HCT116 (cell line): ENCODE results near the gene NDUFS7. TPM values are rescaled to one million over a fixed set of nuclear protein-coding genes. Genes with fewer than 3 reads are reported as not detected.

Experiments used
- ATAC-seq: fragments of 200-7000 bp; cut with Tn5 transposase; 2 replicates; pipeline ENCODE4 v1.9.1; 2020; ENCODE audit warnings: mild to moderate bottlenecking, moderate library complexity
- BruUV-seq: library from RNA; stranded (reverse); fragments of 400-500 nt; replicated peaks from 2 replicates; lab custom pipeline; 2021; lab: Mats Ljungman, UMichigan
- CTCF ChIA-PET: fragments of 300-600 bp; sonication (Branson Sonifier 250); formaldehyde crosslinking; loops from one replicate; lab custom pipeline; 2021; ENCODE audit warnings: antibody characterized with exemption; lab: Charles Lee
- POLR2A ChIA-PET: fragments of 300-600, 350-600 bp; sonication (Branson Sonifier 250); formaldehyde crosslinking; loops from one replicate; lab custom pipeline; 2021; ENCODE audit warnings: antibody characterized with exemption; lab: Charles Lee
- RAD21 ChIA-PET, 2 experiments: fragments of 300-600 bp; sonication (Branson Sonifier 250); formaldehyde crosslinking; loops; one replicate each; lab custom pipeline; 2023; ENCODE audit warnings: low total read pairs in 2 of 2; ENCODE audit not compliant: uncharacterized antibody in 2 of 2, unreplicated experiment in 2 of 2, low non-redundant PET in 1 of 2; lab: Charles Lee
- DNase-seq: peaks from one replicate; pipeline ENCODE4 v3.0.0-alpha.2; 2010; ENCODE audit warnings: low read depth, low spot score
- H2AFZ ChIP-seq: fragments of 200-600 bp; shearing (Covaris generic), sonication (generic); 2 replicates; pipeline ENCODE4 v1.6.1; 2017; ENCODE audit warnings: low read depth, mixed run types, mixed read lengths, antibody characterized with exemption, low read length; ENCODE audit not compliant: poor library complexity, severe bottlenecking
- H3K27ac ChIP-seq: 2 replicates; pipeline ENCODE4 v1.5.1; 2012; ENCODE audit warnings: low read depth, low read length
- H3K27me3 ChIP-seq: fragments of 200-600 bp; sonication (generic); 2 replicates; pipeline ENCODE4 v1.6.1; 2016; ENCODE audit warnings: mixed run types, low read length, mixed read lengths; ENCODE audit not compliant: insufficient read depth
- H3K36me3 ChIP-seq, 2 experiments: fragments of 200-500 bp in 1 of 2; fragments of 200-600 bp in 1 of 2; sonication (Bioruptor generic) in 1 of 2; sonication (generic) in 1 of 2; 2 replicates each; pipeline versions ENCODE4 v1.5.1 to v1.6.1; 2014 to 2016; ENCODE audit warnings: low read length in 2 of 2, inconsistent platforms in 1 of 2, mixed read lengths in 1 of 2, mixed run types in 1 of 2; ENCODE audit not compliant: insufficient read depth in 2 of 2, control insufficient read depth in 1 of 2
- H3K4me1 ChIP-seq, 2 experiments: fragments of 200-600 bp in 1 of 2; sonication (generic) in 1 of 2; 2 replicates each; pipeline versions ENCODE4 v1.5.1 to v1.6.1; 2012 to 2017; ENCODE audit warnings: low read length in 2 of 2, inconsistent platforms in 1 of 2, mild to moderate bottlenecking in 1 of 2, mixed read lengths in 1 of 2, mixed run types in 1 of 2, moderate library complexity in 1 of 2; ENCODE audit not compliant: insufficient read depth in 2 of 2, control insufficient read depth in 1 of 2
- H3K4me2 ChIP-seq: fragments of 200-600 bp; sonication (generic); 2 replicates; pipeline ENCODE4 v1.6.1; 2017; ENCODE audit warnings: mixed run types, low read length, mixed read lengths
- H3K4me3 ChIP-seq, 2 experiments: fragments of 200-600 bp in 1 of 2; sonication (generic) in 1 of 2; replicated peaks in 1 of 2; 2 replicates each; pipeline ENCODE4 v1.5.1; 2011 to 2016; ENCODE audit warnings: low read length in 2 of 2, control low read depth in 1 of 2, low read depth in 1 of 2, mild to moderate bottlenecking in 1 of 2, mixed read lengths in 1 of 2, mixed run types in 1 of 2
- H3K79me2 ChIP-seq: fragments of 200-600 bp; sonication (generic); 2 replicates; pipeline ENCODE4 v1.6.1; 2017; ENCODE audit warnings: mild to moderate bottlenecking, mixed run types, low read length, moderate library complexity, mixed read lengths; ENCODE audit not compliant: insufficient read depth
- H3K9ac ChIP-seq: fragments of 200-600 bp; sonication (generic); 2 replicates; pipeline ENCODE4 v1.6.1; 2016; ENCODE audit warnings: low read length, mixed read lengths
- H3K9me2 ChIP-seq: fragments of 200-600 bp; sonication (generic), shearing (Covaris generic); 2 replicates; pipeline ENCODE4 v1.6.1; 2017; ENCODE audit warnings: mixed run types, mild to moderate bottlenecking, moderate library complexity; ENCODE audit not compliant: insufficient read depth
- H3K9me3 ChIP-seq, 2 experiments: fragments of 200-500 bp in 1 of 2; fragments of 200-600 bp in 1 of 2; sonication (Bioruptor generic) in 1 of 2; sonication (generic) in 1 of 2; 2 replicates each; pipeline ENCODE4 v1.6.1; 2014 to 2017; ENCODE audit warnings: low read length in 2 of 2, mixed read lengths in 2 of 2, inconsistent platforms in 1 of 2, low read depth in 1 of 2, mild to moderate bottlenecking in 1 of 2, mixed run types in 1 of 2, moderate library complexity in 1 of 2; ENCODE audit not compliant: control insufficient read depth in 1 of 2, insufficient read depth in 1 of 2
- H4K20me1 ChIP-seq: fragments of 200-600 bp; sonication (generic), shearing (Covaris generic); 2 replicates; pipeline ENCODE4 v1.6.1; 2017; ENCODE audit warnings: mixed run types, mild to moderate bottlenecking, moderate library complexity; ENCODE audit not compliant: insufficient read depth
- CEBPB ChIP-seq: IDR thresholded peaks from 2 replicates; pipeline ENCODE4 v1.6.1; 2012; ENCODE audit warnings: low read depth
- CTCF ChIP-seq, 3 experiments: fragments of 200-600 bp in 1 of 3; sonication (generic) in 1 of 3; IDR thresholded peaks in 2 of 3; conservative IDR thresholded peaks in 1 of 3; 2 replicates each; pipeline ENCODE4 v1.5.1; 2012 to 2017; ENCODE audit warnings: low read depth in 2 of 3, low read length in 2 of 3, antibody characterized with exemption in 1 of 3, borderline replicate concordance in 1 of 3, control low read depth in 1 of 3, mild to moderate bottlenecking in 1 of 3, mixed read lengths in 1 of 3, mixed run types in 1 of 3, moderate library complexity in 1 of 3; ENCODE audit not compliant: insufficient read depth in 1 of 3
- EZH2 ChIP-seq: fragments of 200-600 bp; sonication (generic); IDR thresholded peaks from 2 replicates; pipeline ENCODE4 v1.6.1; 2017; ENCODE audit warnings: antibody characterized with exemption, mixed run types
- FOSL1 ChIP-seq: IDR thresholded peaks from 2 replicates; pipeline ENCODE4 v1.6.1; 2012; ENCODE audit warnings: low read depth
- POLR2A ChIP-seq: IDR thresholded peaks from 2 replicates; pipeline ENCODE4 v1.7.0; 2011; ENCODE audit warnings: borderline replicate concordance; ENCODE audit not compliant: insufficient read depth, insufficient read length; ENCODE audit errors: extremely low read depth
- SIN3A ChIP-seq: IDR thresholded peaks from 2 replicates; pipeline ENCODE4 v1.6.1; 2012; ENCODE audit warnings: low read depth
- SRF ChIP-seq: IDR thresholded peaks from 2 replicates; pipeline ENCODE4 v1.6.1; 2012; ENCODE audit warnings: low read depth
- TCF7L2 ChIP-seq: IDR thresholded peaks from 2 replicates; pipeline ENCODE4 v1.7.0; 2011; ENCODE audit warnings: borderline replicate concordance, inconsistent platforms; ENCODE audit not compliant: insufficient read depth, insufficient read length; ENCODE audit errors: extremely low read depth
- YY1 ChIP-seq: IDR thresholded peaks from 2 replicates; pipeline ENCODE4 v1.6.1; 2011; ENCODE audit warnings: low read length, low read depth, moderate library complexity, mild to moderate bottlenecking; ENCODE audit not compliant: insufficient replicate concordance; ENCODE audit errors: extremely low read depth
- ZNF274 ChIP-seq: fragments of 200-500 bp; sonication (Bioruptor generic); IDR thresholded peaks from 2 replicates; pipeline ENCODE4 v1.6.1; 2014; ENCODE audit warnings: mild to moderate bottlenecking, low read depth, low read length, inconsistent platforms
- intact Hi-C: fragments of 100-400 bp; cut with micrococcal nuclease; formaldehyde crosslinking; loops from 2 replicates; pipeline ENCODE4 v1.10.0; 2022
- total RNA-seq: library from RNA; stranded (reverse); gene quantifications from one replicate; pipeline ENCODE4 v1.2.1, GENCODE V29; 2021; ENCODE audit not compliant: unreplicated experiment
- TF ChIP-seq, protein P1 (sequence below): IDR thresholded peaks from 2 replicates; pipeline ENCODE4 v1.6.1; 2012

NDUFS7 gene
- total RNA-seq, 1 experiment from 2014 or later: 114 TPM

DNA sequence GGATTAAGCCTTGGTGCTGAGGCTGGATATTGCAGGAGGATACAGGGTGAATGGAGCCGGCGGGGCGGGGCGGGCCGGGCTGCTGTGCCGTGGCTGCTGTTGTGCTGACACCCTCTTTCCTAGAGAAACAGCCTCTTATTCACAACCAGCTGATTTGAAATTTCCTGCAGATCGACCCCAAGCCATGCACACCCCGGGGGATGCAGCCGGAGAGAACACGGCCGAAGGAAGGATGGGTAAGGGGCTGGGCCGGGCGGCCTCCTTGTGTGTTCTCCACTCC lies 34.7 kb downstream of the NDUFS7 start:
- RAD21 ChIA-PET: no interaction called here
- H4K20me1 ChIP-seq: peaks cover 21% of the 10 kb centered on the region; the same call in 1 of the 2 replicates
- H3K9me2 ChIP-seq: no peaks in the 10 kb centered on the region
- no TSS peak for BruUV-seq
- no peak overlapping the region for H3K9ac ChIP-seq
- H3K9me3 ChIP-seq: no peaks in the 10 kb centered on the region
- POLR2A ChIA-PET: no interaction called here
- no peak overlapping the region for H3K4me2 ChIP-seq
- no peak for ATAC-seq
- CTCF ChIA-PET: no interaction called here
- H3K27ac ChIP-seq: no peak overlapping the region
- DNase-seq: no peak
- no peaks in the 10 kb centered on the region for H3K27me3 ChIP-seq
- peaks cover 37 to 74% of the 10 kb centered on the region in 2 experiments for H3K36me3 ChIP-seq
- intact Hi-C loops: no loop called here
- peaks cover 19 to 29% of the 10 kb centered on the region in 2 experiments; a peak in 3 of 4 replicates for H3K4me1 ChIP-seq
- no peak overlapping the region for H3K4me3 ChIP-seq
- H3K79me2 ChIP-seq: peaks cover 96% of the 10 kb centered on the region
- no peak for TF ChIP-seq CEBPB
- no peak for TF ChIP-seq ZNF274
- no peak for TF ChIP-seq POLR2A
- TF ChIP-seq TCF7L2: no peak
- TF ChIP-seq SRF: no peak
- TF ChIP-seq SIN3A: no peak
- no peak for TF ChIP-seq FOSL1
- TF ChIP-seq EZH2: no peak
- TF ChIP-seq, protein P1, sequence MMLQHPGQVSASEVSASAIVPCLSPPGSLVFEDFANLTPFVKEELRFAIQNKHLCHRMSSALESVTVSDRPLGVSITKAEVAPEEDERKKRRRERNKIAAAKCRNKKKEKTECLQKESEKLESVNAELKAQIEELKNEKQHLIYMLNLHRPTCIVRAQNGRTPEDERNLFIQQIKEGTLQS: no peak
- no peak for TF ChIP-seq CTCF (IDR thresholded peaks at IDR 0.05 in 2 of 3, conservative IDR thresholded peaks at IDR 0.05 in 1 of 3; ENCODE audit: borderline replicate concordance in 1 of 3, insufficient read depth in 1 of 3, low read depth in 2 of 3, low read length in 2 of 3)
- TF ChIP-seq YY1: no peak
- H2AFZ ChIP-seq: no peak overlapping the region
